Osteocyte (in vitro differentiated cells): ENCODE results near the gene KRT80. TPM values are rescaled to one million over a fixed set of nuclear protein-coding genes. Genes with fewer than 3 reads are reported as not detected.

Experiments
- DNase-seq: peaks from one replicate; pipeline ENCODE4 v3.0.0; 2021; ENCODE audit warnings: mixed read lengths; ENCODE audit not compliant: unreplicated experiment; ENCODE audit errors: extremely low spot score
- H3K27ac Mint-ChIP-seq: one replicate; pipeline ENCODE4 v1.8.0; 2021; ENCODE audit warnings: mild to moderate bottlenecking, mixed read lengths; ENCODE audit not compliant: unreplicated experiment
- H3K27me3 Mint-ChIP-seq: one replicate; pipeline ENCODE4 v1.8.0; 2021; ENCODE audit warnings: mixed read lengths; ENCODE audit not compliant: unreplicated experiment
- H3K36me3 Mint-ChIP-seq: one replicate; pipeline ENCODE4 v1.8.0; 2021; ENCODE audit warnings: mixed read lengths; ENCODE audit not compliant: unreplicated experiment
- H3K4me1 Mint-ChIP-seq: one replicate; pipeline ENCODE4 v1.8.0; 2021; ENCODE audit warnings: mixed read lengths; ENCODE audit not compliant: unreplicated experiment
- H3K4me3 Mint-ChIP-seq: one replicate; pipeline ENCODE4 v1.8.0; 2021; ENCODE audit warnings: mild to moderate bottlenecking, moderate library complexity, mixed read lengths; ENCODE audit not compliant: unreplicated experiment
- H3K9me3 Mint-ChIP-seq: one replicate; pipeline ENCODE4 v1.8.0; 2021; ENCODE audit warnings: mixed read lengths; ENCODE audit not compliant: unreplicated experiment
- CTCF ChIP-seq: fragments of 200-600 bp; sonication (generic); IDR thresholded peaks from 2 replicates; pipeline ENCODE4 v1.5.0; 2021; ENCODE audit warnings: antibody characterized with exemption, mild to moderate bottlenecking, moderate library complexity
- total RNA-seq: library from RNA; stranded (reverse); gene quantifications from 2 replicates; pipeline ENCODE4 v1.2.1, GENCODE V29; 2021

The KRT80 gene
- total RNA-seq, 1 donor from 2014 or later: 9.9 TPM

- no peak overlapping the region for H3K4me3 Mint-ChIP-seq
- H3K27me3 Mint-ChIP-seq: no peaks in the 10 kb centered on the region
- no peak for TF ChIP-seq CTCF
- H3K9me3 Mint-ChIP-seq: peaks cover 25% of the 10 kb centered on the region
- H3K4me1 Mint-ChIP-seq: peaks cover 18% of the 10 kb centered on the region
- peaks cover 5% of the 10 kb centered on the region for H3K36me3 Mint-ChIP-seq
- peak overlapping the region; percentile 9 for H3K27ac Mint-ChIP-seq
- DNase-seq: no peak
Observed at GRCh38 chr12:52223406-52224039, 31.7 kb upstream of the KRT80 start.

GRCh38 chr12:52222692-52223091 lies 30.9 kb upstream of the KRT80 start:
- TF ChIP-seq CTCF: no peak
- Mint-ChIP-seq H3K4me1 (peaks cover 15% of the 10 kb centered on the region), H3K27me3 (no peaks in the 10 kb centered on the region)

GRCh38 chr12:52221912-52222457 lies 30.2 kb upstream of the KRT80 start:
- peaks cover 5% of the 10 kb centered on the region for H3K36me3 Mint-ChIP-seq
- DNase-seq: no peak
- H3K27ac Mint-ChIP-seq: no peak overlapping the region

More at GRCh38 chr12:52222692-52223091, 30.9 kb upstream of the KRT80 start:
- no peak overlapping the region for H3K4me3 Mint-ChIP-seq
- no peak for DNase-seq
- peaks cover 5% of the 10 kb centered on the region for H3K36me3 Mint-ChIP-seq
- peaks cover 25% of the 10 kb centered on the region for H3K9me3 Mint-ChIP-seq
- no peak overlapping the region for H3K27ac Mint-ChIP-seq

GRCh38 chr12:52221070-52221781 lies 29.4 kb upstream of the KRT80 start:
- Mint-ChIP-seq H3K36me3 (peaks cover 5% of the 10 kb centered on the region), H3K27ac (no peak overlapping the region), H3K27me3 (no peaks in the 10 kb centered on the region), H3K4me1 (peaks cover 23% of the 10 kb centered on the region), H3K4me3 (no peak overlapping the region), H3K9me3 (peaks cover 16% of the 10 kb centered on the region)
- DNase-seq: no peak
- no peak for TF ChIP-seq CTCF

More at GRCh38 chr12:52221912-52222457, 30.2 kb upstream of the KRT80 start:
- Mint-ChIP-seq H3K4me3 (no peak overlapping the region), H3K4me1 (peaks cover 22% of the 10 kb centered on the region), H3K27me3 (no peaks in the 10 kb centered on the region), H3K9me3 (peaks cover 23% of the 10 kb centered on the region)
- TF ChIP-seq CTCF: peak; percentile 54

- DNase-seq: no peak
Observed at GRCh38 chr12:52220477-52220876, 28.7 kb upstream of the KRT80 start.

More at GRCh38 chr12:52220477-52220876, 28.7 kb upstream of the KRT80 start:
- TF ChIP-seq CTCF: no peak
- Mint-ChIP-seq H3K27me3 (no peaks in the 10 kb centered on the region), H3K4me1 (peaks cover 26% of the 10 kb centered on the region), H3K9me3 (peaks cover 15% of the 10 kb centered on the region), H3K36me3 (peaks cover 5% of the 10 kb centered on the region), H3K27ac (no peak overlapping the region), H3K4me3 (no peak overlapping the region)
